H1 (cell line): ENCODE measurements around the gene PRSS23. TPM values are rescaled to one million over a fixed set of nuclear protein-coding genes. Genes with fewer than 3 reads are reported as not detected.

Experiments used
- CTCF ChIA-PET: fragments of 300-600 bp; sonication (Branson Sonifier 250); formaldehyde crosslinking; loops from one replicate; lab custom pipeline; 2021; ENCODE audit not compliant: partially characterized antibody; lab: Charles Lee
- POLR2A ChIA-PET: fragments of 300-600 bp; sonication (Branson Sonifier 250); formaldehyde crosslinking; loops from one replicate; lab custom pipeline; 2021; ENCODE audit warnings: inconsistent platforms; ENCODE audit not compliant: partially characterized antibody; lab: Charles Lee
- DNase-seq, 2 experiments: peaks; one replicate each; pipeline versions ENCODE4 v3.0.0 to v3.0.0-alpha.2; 2010 to 2022; ENCODE audit warnings: low spot score in 2 of 2, low read depth in 1 of 2, mixed read lengths in 1 of 2
- FAIRE-seq: peaks from 2 replicates; lab custom pipeline; 2011; peaks lifted over from hg19 to GRCh38; lab: Jason Lieb, UNC
- H2AFZ ChIP-seq: 2 replicates; pipeline ENCODE4 v1.8.1; 2012; ENCODE audit warnings: low read length, inconsistent platforms
- H2AK5ac ChIP-seq: 2 replicates; pipeline ENCODE4 v1.6.1; 2013; ENCODE audit warnings: low read depth, low read length
- H2BK120ac ChIP-seq: replicated peaks from 2 replicates; pipeline ENCODE3; 2013; ENCODE audit warnings: low read depth, low read length, inconsistent platforms
- H2BK12ac ChIP-seq: 2 replicates; pipeline ENCODE4 v1.6.1; 2013; ENCODE audit warnings: low read depth, low read length
- H2BK15ac ChIP-seq: 2 replicates; pipeline ENCODE4 v1.6.1; 2013; ENCODE audit warnings: low read length
- H2BK20ac ChIP-seq: 2 replicates; pipeline ENCODE4 v1.6.1; 2013; ENCODE audit warnings: low read length
- H2BK5ac ChIP-seq: 2 replicates; pipeline ENCODE4 v1.6.1; 2013; ENCODE audit warnings: low read depth, low read length
- H3K14ac ChIP-seq: 2 replicates; pipeline ENCODE4 v1.6.1; 2013; ENCODE audit warnings: inconsistent platforms; ENCODE audit not compliant: insufficient read length
- H3K18ac ChIP-seq: 2 replicates; pipeline ENCODE4 v1.6.1; 2013; ENCODE audit warnings: low read length; ENCODE audit errors: extremely low read depth
- H3K23ac ChIP-seq: 2 replicates; pipeline ENCODE4 v1.6.1; 2013; ENCODE audit warnings: inconsistent platforms; ENCODE audit not compliant: insufficient read length
- H3K23me2 ChIP-seq: 2 replicates; pipeline ENCODE4 v1.6.1; 2013; ENCODE audit warnings: low read depth, low read length
- H3K27ac ChIP-seq: 2 replicates; pipeline ENCODE4 v1.6.1; 2011; ENCODE audit warnings: low read depth, low read length, inconsistent platforms
- H3K27me3 ChIP-seq, 4 experiments: replicated peaks in 1 of 4; 1 replicate in 1 of 4; 2 replicates in 3 of 4; pipeline versions ENCODE4 v1.6.1 to v1.8.1; 2011 to 2013; ENCODE audit warnings: low read length in 3 of 4, mild to moderate bottlenecking in 3 of 4, inconsistent platforms in 2 of 4, mixed read lengths in 2 of 4, moderate library complexity in 1 of 4; ENCODE audit not compliant: control insufficient read depth in 3 of 4, insufficient read depth in 3 of 4; ENCODE audit errors: extremely low read depth in 1 of 4
- H3K36me3 ChIP-seq, 4 experiments: 2 replicates each; pipeline versions ENCODE4 v1.6.1 to v1.8.1; 2011 to 2013; ENCODE audit warnings: mild to moderate bottlenecking in 4 of 4, low read length in 3 of 4, moderate library complexity in 2 of 4, control low read depth in 1 of 4, inconsistent platforms in 1 of 4; ENCODE audit not compliant: insufficient read depth in 4 of 4, control insufficient read depth in 2 of 4
- H3K4ac ChIP-seq: replicated peaks from 2 replicates; pipeline ENCODE3; 2013; ENCODE audit warnings: low read length, low read depth, mixed read lengths, inconsistent platforms; ENCODE audit not compliant: insufficient read length
- H3K4me1 ChIP-seq, 4 experiments: replicated peaks in 1 of 4; 1 replicate in 1 of 4; 2 replicates in 3 of 4; pipeline versions ENCODE4 v1.6.1 to v1.8.1; 2011 to 2013; ENCODE audit warnings: low read length in 3 of 4, inconsistent platforms in 2 of 4, mixed read lengths in 1 of 4; ENCODE audit not compliant: insufficient read depth in 4 of 4, control insufficient read depth in 3 of 4
- H3K4me2 ChIP-seq, 2 experiments: 2 replicates each; pipeline versions ENCODE4 v1.6.1 to v1.8.1; 2011 to 2013; ENCODE audit warnings: low read depth in 2 of 2, low read length in 2 of 2, control low read depth in 1 of 2, inconsistent platforms in 1 of 2, mild to moderate bottlenecking in 1 of 2; ENCODE audit not compliant: insufficient read depth in 1 of 2
- H3K4me3 ChIP-seq, 4 experiments: fragments of 200-600, 300-600 bp in 1 of 4; sonication (generic), shearing (Covaris generic), sonication (Bioruptor Twin) in 1 of 4; 2 replicates each; pipeline versions ENCODE4 v1.5.1 to v1.8.1; 2011 to 2016; ENCODE audit warnings: low read length in 4 of 4, low read depth in 3 of 4, control low read depth in 2 of 4, inconsistent platforms in 2 of 4, mild to moderate bottlenecking in 2 of 4, mixed read lengths in 1 of 4, moderate library complexity in 1 of 4; ENCODE audit not compliant: insufficient read depth in 2 of 4; ENCODE audit errors: extremely low read depth in 1 of 4
- H3K56ac ChIP-seq: replicated peaks from 2 replicates; pipeline ENCODE3; 2013; ENCODE audit warnings: low read depth, mild to moderate bottlenecking, mixed read lengths, low read length, inconsistent platforms; ENCODE audit not compliant: insufficient read length
- H3K79me1 ChIP-seq: 2 replicates; pipeline ENCODE4 v1.6.1; 2013; ENCODE audit warnings: low read depth, low read length, control low read depth
- H3K79me2 ChIP-seq, 2 experiments: 2 replicates each; pipeline versions ENCODE4 v1.6.1 to v1.8.1; 2012 to 2013; ENCODE audit warnings: low read length in 2 of 2, mild to moderate bottlenecking in 2 of 2, inconsistent platforms in 1 of 2; ENCODE audit not compliant: insufficient read depth in 2 of 2, control insufficient read depth in 1 of 2
- H3K9ac ChIP-seq, 4 experiments: replicated peaks in 1 of 4; 1 replicate in 1 of 4; 2 replicates in 3 of 4; pipeline versions ENCODE4 v1.6.1 to v1.8.1; 2011 to 2013; ENCODE audit warnings: low read depth in 3 of 4, low read length in 3 of 4, control low read depth in 2 of 4, mild to moderate bottlenecking in 2 of 4, moderate library complexity in 2 of 4, inconsistent platforms in 1 of 4; ENCODE audit errors: extremely low read depth in 1 of 4
- H3K9me3 ChIP-seq, 2 experiments: 2 replicates each; pipeline versions ENCODE4 v1.6.1 to v1.8.1; 2012 to 2013; ENCODE audit warnings: mild to moderate bottlenecking in 2 of 2, moderate library complexity in 2 of 2, control low read depth in 1 of 2, inconsistent platforms in 1 of 2, low read depth in 1 of 2, low read length in 1 of 2, mixed read lengths in 1 of 2; ENCODE audit not compliant: insufficient read depth in 2 of 2
- H4K20me1 ChIP-seq, 2 experiments: replicated peaks in 1 of 2; 2 replicates each; pipeline versions ENCODE3 to v1.8.1; 2011 to 2013; ENCODE audit warnings: inconsistent platforms in 2 of 2, low read length in 2 of 2, mild to moderate bottlenecking in 1 of 2; ENCODE audit not compliant: insufficient read depth in 2 of 2, control insufficient read depth in 1 of 2
- H4K5ac ChIP-seq: 2 replicates; pipeline ENCODE4 v1.6.1; 2013; ENCODE audit warnings: low read length, low read depth, mixed read lengths, inconsistent platforms; ENCODE audit not compliant: insufficient read length
- H4K8ac ChIP-seq: 2 replicates; pipeline ENCODE4 v1.8.0; 2013; ENCODE audit warnings: mild to moderate bottlenecking, moderate library complexity, low read length, inconsistent platforms; ENCODE audit not compliant: insufficient read depth; ENCODE audit errors: extremely low read depth
- H4K91ac ChIP-seq: replicated peaks from 2 replicates; pipeline ENCODE3; 2013; ENCODE audit warnings: low read length, mixed read lengths, inconsistent platforms; ENCODE audit not compliant: insufficient read length
- ASH2L ChIP-seq: fragments of 200-600, 300-600 bp; sonication (generic); IDR thresholded peaks from one replicate; pipeline ENCODE4 v1.7.1; 2017; ENCODE audit warnings: low read length
- CREB1 ChIP-seq: IDR thresholded peaks from 2 replicates; pipeline ENCODE4 v1.6.1; 2012; ENCODE audit warnings: inconsistent platforms
- HDAC6 ChIP-seq: IDR thresholded peaks from one replicate; pipeline ENCODE4 v1.7.1; 2012; ENCODE audit warnings: low read depth, mild to moderate bottlenecking, inconsistent platforms, low read length, moderate library complexity
- KDM1A ChIP-seq: fragments of 200-600, 300-600 bp; sonication (generic); IDR thresholded peaks from 2 replicates; pipeline ENCODE4 v1.7.1; 2016; ENCODE audit warnings: mild to moderate bottlenecking, low read length, borderline replicate concordance
- KDM5A ChIP-seq: fragments of 200-600 bp; IDR thresholded peaks from 2 replicates; pipeline ENCODE4 v1.7.1; 2012; ENCODE audit warnings: mild to moderate bottlenecking, low read length, inconsistent platforms, mixed read lengths
- NRF1 ChIP-seq: IDR thresholded peaks from 2 replicates; pipeline ENCODE4 v1.6.1; 2011; ENCODE audit warnings: mild to moderate bottlenecking, low read depth, low read length, improper control_type of control experiment
- RAD21 ChIP-seq, 2 experiments: IDR thresholded peaks in 1 of 2; conservative IDR thresholded peaks in 1 of 2; 2 replicates each; pipeline ENCODE4 v1.6.1; 2011; ENCODE audit warnings: low read depth in 2 of 2, low read length in 2 of 2, improper control_type of control experiment in 1 of 2, inconsistent platforms in 1 of 2, mild to moderate bottlenecking in 1 of 2, moderate library complexity in 1 of 2
- TEAD4 ChIP-seq: IDR thresholded peaks from 2 replicates; pipeline ENCODE4 v1.6.1; 2012; ENCODE audit warnings: low read depth, low read length, inconsistent platforms, mixed read lengths
- WGBS, 2 experiments: shearing (Covaris generic) in 1 of 2; methylation state at CpG; one replicate each; pipeline versions ENCODE4 v1.1.6 to v1.1.7; 2013 to 2015; ENCODE audit warnings: low lambda C conversion rate in 2 of 2, mixed read lengths in 2 of 2, inconsistent platforms in 1 of 2, low coverage in 1 of 2, missing lambda C conversion rate in 1 of 2; ENCODE audit not compliant: insufficient replicate concordance in 2 of 2, insufficient coverage in 1 of 2, insufficient read length in 1 of 2; ENCODE audit errors: extremely low coverage in 1 of 2, missing lambda C conversion rate in 1 of 2; 5-methylcytosine and 5-hydroxymethylcytosine counted together
- polyA plus RNA-seq, 7 experiments: library from polyadenylated mRNA; depleted of rRNA in 3 of 7; stranded (reverse) in 5 of 7; unstranded in 2 of 7; fragments of >200 nt in 5 of 7; fragments of 200-250 nt in 2 of 7; gene quantifications; 1 replicate in 5 of 7; 2 replicates in 1 of 7; 4 replicates in 1 of 7; pipeline versions ENCODE4 v1.2.1 to v1.2.3, GENCODE V29; 2011 to 2013; ENCODE audit warnings: missing spikeins in 2 of 7, mixed read lengths in 2 of 7
- total RNA-seq: library from RNA; stranded (reverse); fragmentation: NEBNext Ultra II Directional; extraction: Animal tissue kit (Norgen Biotek cat#: 25700); gene quantifications from 2 replicates; pipeline ENCODE4 v1.2.1, GENCODE V29; 2021

PRSS23 gene
- total and polyA plus RNA-seq, 2 of the 8 experiments (the other 6 are each of a cell fraction or from before 2014, with no cell fraction given), result 4.4 to 5.6 TPM

- H2AK5ac ChIP-seq, result no peak overlapping the region
- H4K5ac ChIP-seq, result no peak overlapping the region
- no peak overlapping the region for H2BK5ac ChIP-seq
- no peaks in the 10 kb centered on the region for H3K23me2 ChIP-seq
- no peak overlapping the region for H2AFZ ChIP-seq
- no peaks in the 10 kb centered on the region for H4K20me1 ChIP-seq
- no peaks in the 10 kb centered on the region for H3K36me3 ChIP-seq
- H3K4ac ChIP-seq, result no peak overlapping the region
- 0 out of 4 replicates have a peak overlapping the region, but pooled peaks of 1 of the 2 experiments have one; percentile 37 for H3K4me2 ChIP-seq
- H3K79me2 ChIP-seq, result no peaks in the 10 kb centered on the region
- H2BK12ac ChIP-seq, result no peak overlapping the region
- H3K23ac ChIP-seq, result no peak overlapping the region
- no peak overlapping the region for H2BK120ac ChIP-seq
- 84% methylated on average over 7 of the region's 7 CpGs; no CpG with 5 or more reads in 1 of the 2 experiments for WGBS, 2 experiments
- H3K9me3 ChIP-seq, result no peaks in the 10 kb centered on the region
- H3K4me1 ChIP-seq, result peaks cover 0 to 5% (median 1%) of the 10 kb centered on the region in 4 experiments; a peak in 1 of 7 replicates
- no peak overlapping the region for H3K18ac ChIP-seq
- no peak for TF ChIP-seq CREB1
- TF ChIP-seq NRF1, result no peak
- no peak for TF ChIP-seq TEAD4
- no peak for TF ChIP-seq KDM1A
- no peak for TF ChIP-seq KDM5A
- TF ChIP-seq ASH2L, result no peak
- no peak for TF ChIP-seq HDAC6
- no peak for TF ChIP-seq RAD21 (IDR thresholded peaks at IDR 0.05 in 1 of 2, conservative IDR thresholded peaks at IDR 0.05 in 1 of 2; ENCODE audit: low read depth in 2 of 2, low read length in 2 of 2)
- no peak overlapping the region for H3K4me3 ChIP-seq
- POLR2A ChIA-PET, result interaction anchor here (1.2 kb wide), 1 partner anchor 12 kb away, joined by 4 read pairs; the partner anchor contains the start of gene PRSS23
- no peak overlapping the region for H4K91ac ChIP-seq
- H3K27me3 ChIP-seq, result no peaks in the 10 kb centered on the region
- no peak for FAIRE-seq
- no peak overlapping the region for H3K56ac ChIP-seq
- H2BK15ac ChIP-seq, result no peak overlapping the region
- H4K8ac ChIP-seq, result no peak overlapping the region
- H3K14ac ChIP-seq, result no peak overlapping the region
- no peak overlapping the region for H2BK20ac ChIP-seq
- CTCF ChIA-PET, result interaction anchor here (1.0 to 3.4 kb wide), 11 partner anchors 8 to 361 kb away, joined by 3 to 11 read pairs (median 3); partner anchors contain the start of gene PRSS23
- DNase-seq, result no peak
- H3K9ac ChIP-seq, result no peak overlapping the region
- H3K27ac ChIP-seq, result no peak overlapping the region
- H3K79me1 ChIP-seq, result no peaks in the 10 kb centered on the region
Observed at GRCh38 chr11:86812322-86812670, 12.0 kb downstream of the PRSS23 start.
